ENCODE data around the gene MYO1F.
A peak's percentile ranks its signal among the peaks of the same experiment; 100 is the strongest.

- TF ChIP-seq POLR2A (IDR thresholded peaks at IDR 0.05): no peak
- TF ChIP-seq CTCF (IDR thresholded peaks at IDR 0.05): peak in 1 of 12 donors; percentile 17
Observed at GRCh38 chr19:8476524-8476923, 100.7 kb downstream of the MYO1F start.
